ENCODE measurements around the gene NDUFA6. TPM values are rescaled to one million over a fixed set of nuclear protein-coding genes. Genes with fewer than 3 reads are reported as not detected.

Gene NDUFA6
- total RNA-seq, 1 experiment from 2014 or later: 118 TPM

- peak; percentile 98 for ATAC-seq
- BruUV-seq (replicated peaks): TSS peak; percentile 89
These were observed 19.8 kb downstream of the NDUFA6 start, which contains the start of gene NAGA for GRCh38 chr22:42070517-42071422. NAGA (minus strand) TSS chr22:42070812; CDS start chr22:42070297, 515 bp downstream.

GRCh38 chr22:42069801-42070516 lies 20.6 kb downstream of the NDUFA6 start:
- no peaks in the 10 kb centered on the region for H3K9me3 ChIP-seq (ENCODE audit: low read length)
- peak overlapping the region; percentile 77 for H3K4me3 ChIP-seq (ENCODE audit: low read length)
- TF ChIP-seq EZH2 (IDR thresholded peaks at IDR 0.05; ENCODE audit: low read length, unreplicated experiment) (no peak), EZH2phosphoT487 (IDR thresholded peaks at IDR 0.05; ENCODE audit: borderline replicate concordance, low read length) (no peak), CTCF (conservative IDR thresholded peaks at IDR 0.05; ENCODE audit: low read depth, low read length) (no peak)
- H3K4me2 ChIP-seq (ENCODE audit: low read length): peak overlapping the region; percentile 98
- peaks cover 7% of the 10 kb centered on the region; the same call in 1 of the 2 replicates for H3K79me2 ChIP-seq (ENCODE audit: low read length)
- DNase-seq: no peak
- ChIA-PET CTCF (no interaction called here), POLR2A (ENCODE audit: unreplicated experiment) (interaction anchor here (0.7 kb wide), 1 partner anchor 11 kb away, joined by 4 read pairs; no protein-coding TSS in a partner anchor)
- H3K27me3 ChIP-seq (ENCODE audit: low read length): no peaks in the 10 kb centered on the region
- no peaks in the 10 kb centered on the region for H4K20me1 ChIP-seq (ENCODE audit: low read length)
- H3K9me2 ChIP-seq (replicated peaks; ENCODE audit: low read length): no peaks in the 10 kb centered on the region
- peak; percentile 18 for ATAC-seq
- intact Hi-C loops (cut with micrococcal nuclease): loop anchor here (2.0 kb wide), 1 partner anchor 103 kb away; no protein-coding TSS in a partner anchor
- H3K9ac ChIP-seq (ENCODE audit: low read length): peak overlapping the region; percentile 70
- H3K36me3 ChIP-seq (ENCODE audit: low read depth, low read length): no peaks in the 10 kb centered on the region
- H3F3A ChIP-seq (ENCODE audit: low read length, unreplicated experiment): no peaks in the 10 kb centered on the region
- H2AFZ ChIP-seq (ENCODE audit: low read length): peak overlapping the region; percentile 75
- H3K4me1 ChIP-seq (ENCODE audit: insufficient read depth, low read length): peaks cover 14% of the 10 kb centered on the region
- peak overlapping the region; percentile 19; the same call in 1 of the 2 replicates for H3K27ac ChIP-seq (ENCODE audit: low read length)
- BruUV-seq (replicated peaks): TSS peak; percentile 85

More at GRCh38 chr22:42070517-42071422, 19.8 kb downstream of the NDUFA6 start, which contains the start of gene NAGA:
- intact Hi-C loops (cut with micrococcal nuclease): loop anchor here (2.0 kb wide), 1 partner anchor 104 kb away; no protein-coding TSS in a partner anchor
- H2AFZ ChIP-seq (ENCODE audit: low read length): peak within 1 kb of the TSS; percentile 75
- H3K9ac ChIP-seq (ENCODE audit: low read length): peak within 1 kb of the TSS; percentile 70
- no peaks in the 10 kb centered on the region for H3K27me3 ChIP-seq (ENCODE audit: low read length)
- H3K4me3 ChIP-seq (ENCODE audit: low read length): peak within 1 kb of the TSS; percentile 77
- no peaks in the 10 kb centered on the region for H3F3A ChIP-seq (ENCODE audit: low read length, unreplicated experiment)
- no peaks in the 10 kb centered on the region for H3K9me3 ChIP-seq (ENCODE audit: low read length)
- peak within 1 kb of the TSS; percentile 19 for H3K27ac ChIP-seq (ENCODE audit: low read length)
- peak within 1 kb of the TSS; percentile 98 for H3K4me2 ChIP-seq (ENCODE audit: low read length)
- H3K36me3 ChIP-seq (ENCODE audit: low read depth, low read length): no peaks in the 10 kb centered on the region
- peaks cover 14% of the 10 kb centered on the region for H3K4me1 ChIP-seq (ENCODE audit: insufficient read depth, low read length)
- TF ChIP-seq EZH2phosphoT487 (IDR thresholded peaks at IDR 0.05; ENCODE audit: borderline replicate concordance, low read length) (no peak), CTCF (conservative IDR thresholded peaks at IDR 0.05; ENCODE audit: low read depth, low read length) (no peak), EZH2 (IDR thresholded peaks at IDR 0.05; ENCODE audit: low read length, unreplicated experiment) (no peak)
- DNase-seq: peak; percentile 94
- H3K79me2 ChIP-seq (ENCODE audit: low read length): peaks cover 7% of the 10 kb centered on the region; the same call in 1 of the 2 replicates
- POLR2A ChIA-PET (ENCODE audit: unreplicated experiment): interaction anchor here (0.7 kb wide), 1 partner anchor 10 kb away, joined by 4 read pairs; no protein-coding TSS in a partner anchor
- no peaks in the 10 kb centered on the region for H4K20me1 ChIP-seq (ENCODE audit: low read length)
- no peaks in the 10 kb centered on the region for H3K9me2 ChIP-seq (replicated peaks; ENCODE audit: low read length)
- CTCF ChIA-PET: no interaction called here

Measured in PC-3 (cell line).